DND-41 (cell line): ENCODE data around the gene INAFM1.

Experiments
- ATAC-seq: fragments of 200-7000 bp; cut with Tn5 transposase; 3 replicates; pipeline ENCODE4 v1.9.1; 2021; ENCODE audit warnings: low read depth; ENCODE audit not compliant: insufficient read depth
- DNase-seq: peaks from one replicate; pipeline ENCODE4 v3.0.0-alpha.2; 2020
- H2AFZ ChIP-seq: 2 replicates; pipeline ENCODE4 v1.6.0; 2012; ENCODE audit warnings: low read depth, low read length
- H3K27ac ChIP-seq: 2 replicates; pipeline ENCODE4 v1.5.1; 2012; ENCODE audit warnings: low read length, inconsistent platforms
- H3K27me3 ChIP-seq: fragments of 200-600 bp; sonication (generic); 2 replicates; pipeline ENCODE4 v1.6.0; 2012; ENCODE audit warnings: low read length, mild to moderate bottlenecking, inconsistent platforms; ENCODE audit not compliant: insufficient read depth, poor library complexity
- H3K36me3 ChIP-seq: 2 replicates; pipeline ENCODE4 v1.5.1; 2012; ENCODE audit warnings: low read length, inconsistent platforms; ENCODE audit not compliant: insufficient read depth
- H3K4me1 ChIP-seq: 2 replicates; pipeline ENCODE4 v1.5.1; 2012; ENCODE audit warnings: mild to moderate bottlenecking, low read length; ENCODE audit not compliant: insufficient read depth
- H3K4me2 ChIP-seq: 2 replicates; pipeline ENCODE4 v1.6.0; 2012; ENCODE audit warnings: mild to moderate bottlenecking, moderate library complexity, low read length, inconsistent platforms; ENCODE audit not compliant: insufficient read depth
- H3K4me3 ChIP-seq, 2 experiments: fragments of 200-600 bp in 1 of 2; shearing (Covaris generic) in 1 of 2; 2 replicates each; pipeline ENCODE4 v1.5.1; 2012 to 2016; ENCODE audit warnings: inconsistent platforms in 2 of 2, low read length in 2 of 2, mild to moderate bottlenecking in 2 of 2, low read depth in 1 of 2, moderate library complexity in 1 of 2
- H3K79me2 ChIP-seq: 2 replicates; pipeline ENCODE4 v1.6.0; 2012; ENCODE audit warnings: low read length, inconsistent platforms; ENCODE audit not compliant: insufficient read depth
- H3K9ac ChIP-seq: 2 replicates; pipeline ENCODE4 v1.6.0; 2012; ENCODE audit warnings: low read depth, mild to moderate bottlenecking, inconsistent platforms, low read length, moderate library complexity
- H3K9me3 ChIP-seq: 2 replicates; pipeline ENCODE4 v1.5.1; 2012; ENCODE audit warnings: low read length, moderate library complexity, mild to moderate bottlenecking, inconsistent platforms; ENCODE audit not compliant: insufficient read depth, severe bottlenecking
- H4K20me1 ChIP-seq: 2 replicates; pipeline ENCODE4 v1.6.0; 2012; ENCODE audit warnings: low read length; ENCODE audit not compliant: insufficient read depth
- CTCF ChIP-seq: IDR thresholded peaks from 2 replicates; pipeline ENCODE4 v1.5.1; 2012; ENCODE audit warnings: borderline replicate concordance, low read length, moderate library complexity, mild to moderate bottlenecking; ENCODE audit not compliant: poor library complexity, severe bottlenecking; ENCODE audit errors: extremely low read depth
- EZH2 ChIP-seq: IDR thresholded peaks from 3 replicates; pipeline ENCODE4 v1.6.1; 2012; ENCODE audit warnings: borderline replicate concordance, low read depth, mild to moderate bottlenecking, moderate library complexity, low read length, inconsistent platforms; ENCODE audit not compliant: severe bottlenecking

The INAFM1 gene

GRCh38 chr19:47309608-47310007 lies 34.9 kb downstream of the INAFM1 start, which contains the start of gene C5AR1:
C5AR1 (plus strand) TSS chr19:47309861; CDS start chr19:47309896, 35 bp downstream.
- H3K27ac ChIP-seq: no peak within 1 kb of the TSS
- H3K4me1 ChIP-seq: 0 out of 2 replicates have a peak, but pooled peaks cover 5% of the 10 kb centered on the region
- no peaks in the 10 kb centered on the region for H3K36me3 ChIP-seq
- H3K4me2 ChIP-seq: no peak within 1 kb of the TSS
- H4K20me1 ChIP-seq: no peaks in the 10 kb centered on the region
- DNase-seq: no peak
- no peak within 1 kb of the TSS for H2AFZ ChIP-seq
- ATAC-seq: no peak
- H3K9me3 ChIP-seq: no peaks in the 10 kb centered on the region
- no peaks in the 10 kb centered on the region for H3K27me3 ChIP-seq
- H3K4me3 ChIP-seq: no peak within 1 kb of the TSS
- no peak within 1 kb of the TSS for H3K9ac ChIP-seq
- no peaks in the 10 kb centered on the region for H3K79me2 ChIP-seq
- no peak for TF ChIP-seq EZH2
- TF ChIP-seq CTCF: no peak

- ATAC-seq (no peak), DNase-seq (no peak)
- no peaks in the 10 kb centered on the region for H4K20me1 ChIP-seq
- TF ChIP-seq EZH2: no peak
- no peak for TF ChIP-seq CTCF
- no peak overlapping the region for H2AFZ ChIP-seq
- H3K27ac ChIP-seq: no peak overlapping the region
- H3K4me3 ChIP-seq: no peak overlapping the region
- no peaks in the 10 kb centered on the region for H3K27me3 ChIP-seq
- no peak overlapping the region for H3K4me2 ChIP-seq
- H3K36me3 ChIP-seq: no peaks in the 10 kb centered on the region
- H3K9me3 ChIP-seq: no peaks in the 10 kb centered on the region
- 0 out of 2 replicates have a peak, but pooled peaks cover 2% of the 10 kb centered on the region for H3K4me1 ChIP-seq
- H3K79me2 ChIP-seq: no peaks in the 10 kb centered on the region
- no peak overlapping the region for H3K9ac ChIP-seq
These were observed 35.6 kb downstream of the INAFM1 start for GRCh38 chr19:47310323-47310722.

- no peak overlapping the region for H3K4me3 ChIP-seq
- DNase-seq (no peak), ATAC-seq (no peak)
- no peak overlapping the region for H3K9ac ChIP-seq
- no peak overlapping the region for H2AFZ ChIP-seq
- no peaks in the 10 kb centered on the region for H3K4me1 ChIP-seq
- H3K79me2 ChIP-seq: no peaks in the 10 kb centered on the region
- no peaks in the 10 kb centered on the region for H3K27me3 ChIP-seq
- no peak overlapping the region for H3K27ac ChIP-seq
- no peak for TF ChIP-seq EZH2
- no peak for TF ChIP-seq CTCF
- no peak overlapping the region for H3K4me2 ChIP-seq
- no peaks in the 10 kb centered on the region for H3K9me3 ChIP-seq
- H3K36me3 ChIP-seq: no peaks in the 10 kb centered on the region
- H4K20me1 ChIP-seq: no peaks in the 10 kb centered on the region
These were observed 36.1 kb downstream of the INAFM1 start for GRCh38 chr19:47310819-47311218.

- no peak overlapping the region for H2AFZ ChIP-seq
- no peak overlapping the region for H3K9ac ChIP-seq
- ATAC-seq (no peak), DNase-seq (no peak)
- H3K9me3 ChIP-seq: no peaks in the 10 kb centered on the region
- H3K4me3 ChIP-seq: no peak overlapping the region
- H4K20me1 ChIP-seq: no peaks in the 10 kb centered on the region
- no peaks in the 10 kb centered on the region for H3K36me3 ChIP-seq
- no peak overlapping the region for H3K27ac ChIP-seq
- H3K27me3 ChIP-seq: no peaks in the 10 kb centered on the region
- H3K4me2 ChIP-seq: no peak overlapping the region
- TF ChIP-seq EZH2 (no peak), CTCF (no peak)
- H3K4me1 ChIP-seq: no peaks in the 10 kb centered on the region
- no peaks in the 10 kb centered on the region for H3K79me2 ChIP-seq
These were observed 37.8 kb downstream of the INAFM1 start for GRCh38 chr19:47312366-47313006.
